GM23248 (cell line): Measurements from ENCODE around the gene MBTPS1.

Experiments used
- EZH2 ChIP-seq: fragments of 200-600 bp; sonication (generic); IDR thresholded peaks from 2 replicates; pipeline ENCODE4 v1.6.1; 2018; ENCODE audit warnings: antibody characterized with exemption, mild to moderate bottlenecking; ENCODE audit not compliant: insufficient read depth, poor library complexity, severe bottlenecking
- EZH2phosphoT487 ChIP-seq: fragments of 200-600 bp; sonication (generic); IDR thresholded peaks from 2 replicates; pipeline ENCODE4 v1.6.1; 2018; ENCODE audit warnings: antibody characterized with exemption, moderate library complexity, mild to moderate bottlenecking, low read depth; ENCODE audit not compliant: insufficient read depth

- TF ChIP-seq EZH2 = no peak
- TF ChIP-seq EZH2phosphoT487 = no peak
Measured at GRCh38 chr16:84048871-84049270, 67.9 kb downstream of the MBTPS1 start.
